ENCODE measurements around the gene DOCK4.

The DOCK4 gene

GRCh38 chr7:111820621-111821020 is 385.6 kb downstream of the DOCK4 start:
- no peak for DNase-seq (ENCODE audit: low read depth in 2 of 2)

- no peak for DNase-seq (ENCODE audit: low read depth in 2 of 2)
Observed at GRCh38 chr7:111820121-111820520, 386.1 kb downstream of the DOCK4 start.

- no peak for DNase-seq (ENCODE audit: low read depth in 2 of 2)
Observed at GRCh38 chr7:111815354-111815753, 390.8 kb downstream of the DOCK4 start.

GRCh38 chr7:111813306-111813705 is 392.9 kb downstream of the DOCK4 start:
- no peak for DNase-seq (ENCODE audit: low read depth in 2 of 2)

GRCh38 chr7:111806232-111806631 is 400.0 kb downstream of the DOCK4 start:
- no peak for DNase-seq (ENCODE audit: low read depth in 2 of 2)

GRCh38 chr7:111803015-111803758 is 403.0 kb downstream of the DOCK4 start:
- DNase-seq (ENCODE audit: low read depth in 2 of 2), result no peak

- DNase-seq (ENCODE audit: low read depth in 2 of 2), result no peak
Observed at GRCh38 chr7:111802194-111802772, 403.9 kb downstream of the DOCK4 start.

- no peak for DNase-seq (ENCODE audit: low read depth in 2 of 2)
Observed at GRCh38 chr7:111801277-111801676, 404.9 kb downstream of the DOCK4 start.

GRCh38 chr7:111796671-111797070 is 409.5 kb downstream of the DOCK4 start:
- no peak for DNase-seq (ENCODE audit: low read depth in 2 of 2)

- DNase-seq (ENCODE audit: low read depth in 2 of 2), result no peak
Observed at GRCh38 chr7:111789870-111790269, 416.3 kb downstream of the DOCK4 start.

GRCh38 chr7:111789048-111789320 is 417.2 kb downstream of the DOCK4 start:
- no peak for DNase-seq (ENCODE audit: low read depth in 2 of 2)

GRCh38 chr7:111788286-111789047 is 417.7 kb downstream of the DOCK4 start:
- no peak for DNase-seq (ENCODE audit: low read depth in 2 of 2)

- no peak for DNase-seq (ENCODE audit: low read depth in 2 of 2)
Observed at GRCh38 chr7:111787741-111788140, 418.5 kb downstream of the DOCK4 start.

- no peak for DNase-seq (ENCODE audit: low read depth in 2 of 2)
Observed at GRCh38 chr7:111787099-111787498, 419.1 kb downstream of the DOCK4 start.

- DNase-seq (ENCODE audit: low read depth in 2 of 2), result no peak
Observed at GRCh38 chr7:111785076-111785475, 421.1 kb downstream of the DOCK4 start.

- DNase-seq (ENCODE audit: low read depth in 2 of 2), result no peak
Observed at GRCh38 chr7:111784296-111784695, 421.9 kb downstream of the DOCK4 start.

- DNase-seq (ENCODE audit: low read depth in 2 of 2), result no peak
Observed at GRCh38 chr7:111783854-111784253, 422.3 kb downstream of the DOCK4 start.

GRCh38 chr7:111780527-111780926 is 425.7 kb downstream of the DOCK4 start:
- DNase-seq (ENCODE audit: low read depth in 2 of 2), result no peak

- no peak for DNase-seq (ENCODE audit: low read depth in 2 of 2)
Observed at GRCh38 chr7:111775206-111775605, 431.0 kb downstream of the DOCK4 start.

- no peak for DNase-seq (ENCODE audit: low read depth in 2 of 2)
Observed at GRCh38 chr7:111772716-111773115, 433.5 kb downstream of the DOCK4 start.

GRCh38 chr7:111771638-111772037 is 434.6 kb downstream of the DOCK4 start:
- no peak for DNase-seq (ENCODE audit: low read depth in 2 of 2)

GRCh38 chr7:111770116-111770515 is 436.1 kb downstream of the DOCK4 start:
- DNase-seq (ENCODE audit: low read depth in 2 of 2), result no peak
